Kidney epithelial cell (primary cell): ENCODE data around the gene PPL. TPM values are rescaled to one million over a fixed set of nuclear protein-coding genes. Genes with fewer than 3 reads are reported as not detected.

Experiments
- DNase-seq: peaks from one replicate; pipeline ENCODE4 v3.0.0-alpha.2; 2010; ENCODE audit warnings: low read depth
- H3K27me3 ChIP-seq: 2 replicates; pipeline ENCODE4 v1.6.0; 2011; ENCODE audit warnings: low read length; ENCODE audit not compliant: control insufficient read depth, insufficient read depth
- H3K36me3 ChIP-seq: 2 replicates; pipeline ENCODE4 v1.5.1; 2011; ENCODE audit warnings: low read length; ENCODE audit not compliant: control insufficient read depth, insufficient read depth
- H3K4me3 ChIP-seq: 2 replicates; pipeline ENCODE4 v1.5.1; 2011; ENCODE audit warnings: low read depth, mild to moderate bottlenecking, control low read depth, low read length
- total RNA-seq: library from RNA; depleted of rRNA; stranded (reverse); fragments of >200 nt; gene quantifications from 2 replicates; pipeline ENCODE4 v1.2.3, GENCODE V29; 2015
- TF ChIP-seq, protein P1 (sequence below): IDR thresholded peaks from 2 replicates; pipeline ENCODE4 v1.5.1; 2011; ENCODE audit warnings: mild to moderate bottlenecking, moderate library complexity, low read length, control low read depth, inconsistent platforms; ENCODE audit not compliant: insufficient read depth, poor library complexity, severe bottlenecking

Gene PPL
- total RNA-seq, 1 donor from 2014 or later, result 26.5 TPM

DNA sequence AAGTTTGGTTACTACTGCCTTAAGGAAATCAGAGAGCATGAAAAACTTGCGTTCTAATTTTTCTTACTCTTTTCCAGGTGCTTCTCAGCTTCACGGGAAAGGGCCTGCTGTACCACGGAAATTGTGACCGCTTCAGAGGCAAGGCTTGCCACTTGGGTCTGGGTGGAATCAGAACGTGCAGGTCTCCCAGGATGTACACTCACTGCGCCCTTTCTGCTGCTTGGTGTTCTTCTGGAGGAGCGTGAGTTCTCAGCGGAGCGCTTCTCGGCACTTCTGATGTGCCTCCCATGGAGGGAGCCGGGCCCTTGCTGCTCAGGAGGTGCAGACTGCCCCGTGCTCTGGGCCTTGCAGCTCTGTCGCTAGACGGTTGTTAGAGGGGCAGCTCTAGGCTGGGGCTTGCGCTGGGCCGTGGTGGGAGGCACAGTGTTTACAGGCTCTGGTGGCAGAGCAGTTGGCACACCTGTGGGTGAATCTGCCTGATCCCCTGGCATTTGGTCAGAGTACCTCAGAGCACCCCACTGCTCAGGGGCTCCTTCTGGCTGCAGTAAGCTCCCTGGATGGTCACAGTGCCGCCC lies 56.9 kb downstream of the PPL start:
- Histone ChIP-seq H3K4me3 (no peak overlapping the region), H3K27me3 (no peaks in the 10 kb centered on the region), H3K36me3 (peaks cover 12% of the 10 kb centered on the region)
- DNase-seq, result no peak
- TF ChIP-seq, protein P1, sequence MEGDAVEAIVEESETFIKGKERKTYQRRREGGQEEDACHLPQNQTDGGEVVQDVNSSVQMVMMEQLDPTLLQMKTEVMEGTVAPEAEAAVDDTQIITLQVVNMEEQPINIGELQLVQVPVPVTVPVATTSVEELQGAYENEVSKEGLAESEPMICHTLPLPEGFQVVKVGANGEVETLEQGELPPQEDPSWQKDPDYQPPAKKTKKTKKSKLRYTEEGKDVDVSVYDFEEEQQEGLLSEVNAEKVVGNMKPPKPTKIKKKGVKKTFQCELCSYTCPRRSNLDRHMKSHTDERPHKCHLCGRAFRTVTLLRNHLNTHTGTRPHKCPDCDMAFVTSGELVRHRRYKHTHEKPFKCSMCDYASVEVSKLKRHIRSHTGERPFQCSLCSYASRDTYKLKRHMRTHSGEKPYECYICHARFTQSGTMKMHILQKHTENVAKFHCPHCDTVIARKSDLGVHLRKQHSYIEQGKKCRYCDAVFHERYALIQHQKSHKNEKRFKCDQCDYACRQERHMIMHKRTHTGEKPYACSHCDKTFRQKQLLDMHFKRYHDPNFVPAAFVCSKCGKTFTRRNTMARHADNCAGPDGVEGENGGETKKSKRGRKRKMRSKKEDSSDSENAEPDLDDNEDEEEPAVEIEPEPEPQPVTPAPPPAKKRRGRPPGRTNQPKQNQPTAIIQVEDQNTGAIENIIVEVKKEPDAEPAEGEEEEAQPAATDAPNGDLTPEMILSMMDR, result no peak

DNA sequence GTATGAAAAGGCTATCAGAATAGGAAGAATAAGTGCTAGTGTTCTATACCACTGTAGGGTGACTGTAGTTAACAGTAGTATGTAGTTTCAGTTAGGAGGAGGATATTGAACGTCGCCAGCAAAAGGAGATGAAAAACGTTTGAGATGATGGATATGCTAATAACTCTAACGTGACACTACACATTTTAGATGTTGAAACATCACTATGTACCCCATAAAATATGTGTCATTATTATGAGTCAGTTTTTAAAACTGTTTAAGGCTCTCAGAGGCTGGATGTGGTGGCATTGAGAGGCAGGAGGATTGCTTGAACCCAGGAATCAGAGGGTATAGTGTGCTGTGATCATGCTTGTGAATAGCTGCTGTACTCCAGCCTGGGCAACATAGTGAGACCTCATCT lies 57.9 kb downstream of the PPL start:
- DNase-seq, result no peak
- no peaks in the 10 kb centered on the region for H3K27me3 ChIP-seq
- TF ChIP-seq, protein P1, result no peak
- H3K36me3 ChIP-seq, result peaks cover 10% of the 10 kb centered on the region
- H3K4me3 ChIP-seq, result no peak overlapping the region

DNA sequence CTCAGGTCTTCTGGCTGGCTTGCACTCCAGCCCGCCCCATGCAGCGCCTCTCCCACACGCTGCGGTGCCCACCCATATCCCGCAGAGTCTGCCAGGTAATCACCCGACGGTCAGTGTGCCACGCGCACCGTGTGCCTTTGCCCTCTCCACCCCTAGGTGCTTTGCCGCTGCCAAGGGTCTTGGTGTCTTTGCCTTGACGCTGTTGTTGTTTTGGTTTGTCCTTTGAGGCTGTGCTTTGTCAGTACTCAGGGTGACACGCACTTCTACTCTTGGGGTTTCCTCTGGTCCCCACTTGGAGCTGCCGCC lies 59.6 kb downstream of the PPL start:
- Histone ChIP-seq H3K27me3 (no peaks in the 10 kb centered on the region), H3K36me3 (peaks cover 7% of the 10 kb centered on the region), H3K4me3 (no peak overlapping the region)
- no peak for DNase-seq
- TF ChIP-seq, protein P1, result no peak

DNA sequence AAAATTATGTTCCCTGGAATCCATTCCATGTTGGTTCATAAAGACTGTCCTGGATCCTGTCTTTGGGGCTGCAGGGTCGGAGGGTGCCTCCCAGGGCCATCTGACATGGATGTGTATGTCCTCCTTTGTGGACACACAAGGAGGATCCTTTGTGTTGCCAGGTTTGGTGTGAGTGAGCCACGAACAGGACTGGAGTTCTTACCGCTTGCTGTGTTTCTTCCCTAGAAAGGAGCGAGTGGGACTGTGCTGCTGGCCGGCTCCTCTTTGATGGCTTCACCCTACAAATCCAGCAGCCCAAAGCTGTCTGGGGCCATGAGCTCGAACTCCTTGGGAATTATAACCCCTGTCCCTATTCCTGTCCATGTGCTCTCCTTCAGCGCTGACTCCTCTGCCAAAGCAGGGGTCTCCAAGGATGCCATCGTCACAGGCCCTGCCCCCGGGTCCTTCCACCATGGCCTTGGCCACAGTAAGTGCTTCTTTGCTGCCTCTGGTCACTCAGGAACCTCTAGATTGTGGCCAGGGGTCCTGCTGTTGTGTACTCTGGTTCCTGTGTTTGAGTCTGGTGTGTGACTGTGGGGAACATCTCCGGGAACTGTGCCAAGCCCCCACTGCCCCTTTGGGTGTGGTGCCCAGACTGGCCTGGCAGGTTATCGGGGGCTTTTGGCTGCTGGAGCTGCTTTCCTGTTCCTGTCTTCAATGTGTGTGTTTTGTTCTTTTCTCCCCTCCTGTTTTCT lies 60.1 kb downstream of the PPL start:
- TF ChIP-seq, protein P1, result no peak
- Histone ChIP-seq H3K27me3 (no peaks in the 10 kb centered on the region), H3K36me3 (peaks cover 7% of the 10 kb centered on the region), H3K4me3 (no peak overlapping the region)
- no peak for DNase-seq

DNA sequence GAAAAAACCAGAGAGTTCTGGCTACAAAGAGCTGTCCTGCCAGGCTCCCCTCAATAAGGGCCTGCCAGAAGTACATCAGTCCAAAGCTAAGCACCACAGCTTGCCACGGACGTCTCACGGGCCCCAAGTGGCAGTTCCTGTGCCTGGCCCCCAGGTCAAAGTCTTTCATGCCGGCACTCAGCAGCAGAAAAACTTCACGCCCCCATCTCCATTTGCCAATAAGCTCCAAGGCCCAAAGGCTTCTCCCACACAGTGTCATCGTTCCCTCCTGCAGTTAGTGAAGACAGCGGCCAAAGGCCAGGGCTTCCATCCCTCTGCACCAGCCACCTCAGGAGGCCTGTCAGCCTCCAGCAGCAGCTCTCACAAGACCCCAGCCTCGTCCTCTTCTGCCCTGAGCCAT lies 62.3 kb downstream of the PPL start:
- Histone ChIP-seq H3K36me3 (peaks cover 7% of the 10 kb centered on the region), H3K27me3 (no peaks in the 10 kb centered on the region), H3K4me3 (no peak overlapping the region)
- TF ChIP-seq, protein P1, result no peak
- DNase-seq, result no peak

DNA sequence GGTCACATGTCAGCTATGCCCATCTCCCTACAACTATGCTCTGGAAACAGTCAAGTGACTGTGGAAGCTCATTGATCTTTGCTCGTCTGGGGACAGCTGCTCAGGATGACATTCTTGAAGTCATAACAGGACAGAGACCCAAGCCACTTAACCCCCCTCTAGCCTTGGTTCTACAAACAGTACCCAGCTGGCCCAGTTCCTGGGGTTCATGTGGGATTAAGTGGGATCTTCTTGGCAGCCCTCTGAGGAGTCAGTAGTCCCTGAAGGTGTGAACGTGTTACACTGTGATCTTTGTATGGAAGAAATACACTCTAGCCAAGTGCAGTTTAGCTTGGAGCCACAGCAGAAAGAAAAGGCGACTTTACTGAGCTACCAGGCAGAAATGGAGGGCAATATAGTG lies 63.9 kb downstream of the PPL start:
- Histone ChIP-seq H3K36me3 (peaks cover 6% of the 10 kb centered on the region), H3K27me3 (no peaks in the 10 kb centered on the region), H3K4me3 (no peak overlapping the region)
- no peak for DNase-seq
- TF ChIP-seq, protein P1, result no peak
